Activated CD8-positive, alpha-beta memory T cell treated with anti-CD3 and anti-CD28 coated beads, Interleukin-2, amount 50 U/mL, for 1 hour (primary cell): Measurements from ENCODE around the gene IQSEC1.

Experiments used
- DNase-seq: peaks from one replicate; pipeline ENCODE4 v3.0.0-alpha.2; 2020; ENCODE audit errors: extremely low read depth

Gene IQSEC1

DNA sequence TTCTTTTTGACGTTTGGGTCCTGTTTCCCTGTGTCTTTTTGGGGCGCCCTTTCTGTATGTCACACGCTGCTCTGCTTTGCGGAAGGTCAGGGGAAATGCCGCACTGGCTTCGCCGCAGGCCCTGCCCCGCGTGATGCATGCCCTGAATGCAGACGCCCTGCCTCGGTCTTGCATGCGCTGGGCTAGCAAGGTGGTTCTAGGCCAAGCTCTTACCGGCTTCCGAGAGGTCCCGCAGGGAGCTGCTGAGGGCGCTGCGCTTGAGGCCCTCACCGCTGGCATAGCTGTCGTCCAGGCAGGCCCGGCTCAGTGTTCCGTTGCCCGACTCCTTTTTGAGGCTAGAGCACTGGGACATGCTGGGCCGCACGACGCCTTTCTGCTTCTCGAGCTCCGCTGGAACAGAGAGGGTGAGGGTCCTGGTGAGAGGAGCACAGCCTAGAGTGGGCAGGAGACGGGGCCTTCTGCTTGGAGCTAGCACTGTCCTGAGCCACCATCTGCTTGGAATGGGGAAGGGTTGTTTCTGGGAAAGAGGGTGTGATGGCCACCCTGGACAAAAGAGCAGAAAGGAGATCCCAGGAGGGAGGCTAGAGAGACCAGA, 165.0 kb downstream of the IQSEC1 start:
- no peak for DNase-seq

DNA sequence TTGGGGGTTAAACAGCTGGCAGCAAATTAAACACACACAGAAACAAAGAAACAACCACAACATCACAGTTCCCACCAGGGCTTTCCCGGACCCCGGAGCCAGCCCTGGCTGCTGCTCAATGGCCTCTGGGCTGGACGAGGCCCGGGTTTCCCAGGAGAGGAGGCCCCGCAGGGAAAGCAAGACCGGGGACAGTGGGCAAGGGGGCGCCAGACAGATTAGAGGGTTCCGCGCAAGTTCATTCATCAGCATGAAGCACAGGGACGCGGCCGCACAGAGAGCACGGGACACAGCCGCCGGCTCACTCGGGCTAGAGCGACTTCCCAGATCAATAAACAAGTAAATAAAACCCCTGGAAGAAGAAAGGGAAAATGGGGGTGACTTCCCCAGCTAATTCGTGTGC, 165.5 kb downstream of the IQSEC1 start:
- DNase-seq, result no peak

DNA sequence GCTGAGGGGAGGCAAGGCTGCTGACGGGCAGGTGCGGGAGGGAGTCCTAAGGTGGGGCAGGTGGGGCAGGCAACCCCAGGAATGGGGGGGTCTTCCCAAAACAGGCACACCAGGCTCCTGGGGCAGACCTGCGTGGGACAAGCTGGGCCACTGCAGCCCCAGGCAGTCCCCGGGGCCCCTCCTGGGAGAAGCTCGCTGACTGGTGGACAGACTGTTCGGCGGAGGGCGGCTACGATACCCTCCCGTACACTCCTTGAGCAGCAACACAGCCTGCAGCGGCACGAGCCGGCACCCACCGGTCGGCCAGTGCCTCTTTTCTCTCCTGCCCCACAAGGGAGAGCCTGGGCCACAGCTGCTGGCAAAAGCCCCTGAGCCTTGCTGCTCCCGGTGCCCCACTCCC, 165.9 kb downstream of the IQSEC1 start:
- DNase-seq, result no peak

DNA sequence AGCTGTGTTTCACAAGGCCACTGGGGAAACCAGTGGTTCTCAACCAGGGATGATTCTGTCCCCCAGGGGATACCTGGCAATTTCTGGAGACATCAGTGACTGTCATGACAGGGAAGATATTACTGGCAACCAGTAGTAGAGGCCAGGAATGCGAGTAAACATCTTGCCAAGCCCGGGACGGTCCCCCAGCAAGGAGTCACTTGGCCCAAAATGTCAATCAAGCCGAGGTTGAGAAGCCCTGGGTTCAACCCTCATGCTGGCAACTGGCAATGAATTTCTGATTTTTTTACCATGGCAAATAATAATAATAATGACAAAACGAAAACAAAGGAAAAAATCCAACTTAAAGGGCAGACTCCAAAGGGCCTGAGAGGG, 166.3 kb downstream of the IQSEC1 start:
- no peak for DNase-seq

DNA sequence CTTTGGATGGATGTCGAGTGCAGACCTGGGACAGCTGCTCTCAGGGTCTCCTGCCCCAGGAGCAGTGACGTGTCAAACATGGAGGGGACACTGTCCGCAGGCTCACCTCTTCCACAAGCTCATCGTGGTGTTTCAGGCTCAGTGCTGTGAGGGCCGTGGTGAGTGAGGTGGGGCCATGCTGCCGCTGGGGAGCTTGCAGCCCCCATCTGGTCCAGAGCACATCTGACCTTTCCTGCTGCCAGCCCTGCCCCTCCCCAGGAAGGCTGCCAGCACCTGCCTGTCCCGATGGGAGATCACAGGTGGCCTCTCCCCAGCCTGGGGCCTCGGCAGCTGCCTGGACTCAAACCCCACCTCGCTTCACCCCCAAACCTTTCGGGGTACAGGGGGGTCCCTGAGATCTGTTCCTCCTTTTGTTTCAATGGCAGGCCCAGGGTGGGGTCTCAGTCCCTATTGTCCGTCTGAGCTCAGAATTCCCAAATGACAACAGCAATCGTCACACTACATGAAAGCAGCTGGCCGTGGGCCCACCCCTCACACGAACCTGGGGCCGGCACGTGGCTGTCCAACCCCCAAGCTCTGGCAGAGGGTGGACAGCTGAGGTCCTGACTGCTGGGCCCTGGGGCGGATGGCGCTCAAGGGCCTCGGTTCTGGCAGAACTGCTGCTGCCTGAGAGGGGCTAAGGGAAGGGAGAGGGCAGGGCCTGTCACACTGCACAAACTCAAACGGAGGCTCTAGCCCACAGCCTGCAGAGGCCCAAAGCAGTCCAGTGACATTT, 166.9 kb downstream of the IQSEC1 start:
- DNase-seq, result no peak

DNA sequence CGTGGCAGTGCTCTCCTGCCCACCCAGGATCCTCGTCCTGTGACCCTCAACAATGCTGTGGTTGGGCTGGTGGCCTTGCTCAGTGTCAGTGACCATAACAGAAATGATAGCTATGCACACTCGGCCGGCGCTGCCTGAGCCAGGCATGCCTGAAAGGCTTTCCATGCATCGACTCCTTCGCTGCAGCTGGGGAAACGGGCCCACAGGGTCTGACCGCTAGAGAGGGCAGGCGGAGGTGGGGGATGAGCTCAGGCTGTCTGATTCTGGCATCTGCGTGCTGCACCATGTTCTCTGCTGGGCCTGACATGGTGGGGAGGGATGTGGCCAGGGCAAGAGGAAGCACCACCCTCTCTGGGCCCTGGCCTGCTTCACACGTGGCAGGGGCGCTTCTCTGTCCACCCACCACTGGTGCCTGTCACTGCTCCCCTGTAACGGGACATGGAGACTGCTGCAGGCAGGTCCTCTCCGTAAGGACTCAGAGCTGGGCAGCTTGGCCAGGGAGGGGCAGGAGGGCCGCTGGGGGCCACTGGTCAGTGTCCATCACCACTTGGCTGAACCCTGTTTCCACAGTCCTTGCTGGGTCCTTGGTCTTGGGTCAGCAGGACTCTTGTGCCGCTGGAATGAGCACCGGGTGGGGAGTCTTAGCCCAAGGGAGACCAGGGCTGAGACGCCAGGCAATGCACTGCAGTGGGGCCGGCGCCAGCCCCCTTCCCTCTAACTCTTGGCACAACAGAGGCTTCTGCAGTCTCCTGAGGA, 167.7 kb downstream of the IQSEC1 start:
- DNase-seq, result no peak

DNA sequence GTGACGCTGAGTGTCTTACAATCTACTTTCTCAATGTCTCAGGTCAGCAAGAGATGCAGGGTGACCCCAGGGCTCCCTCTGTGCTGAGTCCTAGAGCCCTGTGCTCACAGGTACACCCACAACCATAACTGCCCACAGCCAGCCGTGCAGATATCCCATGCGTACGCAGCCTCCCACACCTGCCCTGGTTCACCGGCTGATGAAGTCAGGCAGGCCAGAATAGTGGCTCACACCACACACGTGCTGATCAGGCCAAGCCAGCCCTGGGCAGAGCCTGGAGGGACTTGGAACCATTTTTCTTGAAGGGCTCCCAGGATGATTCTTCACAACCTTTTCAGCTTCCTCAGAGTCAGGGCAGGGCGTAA, 168.3 kb downstream of the IQSEC1 start:
- DNase-seq, result no peak

DNA sequence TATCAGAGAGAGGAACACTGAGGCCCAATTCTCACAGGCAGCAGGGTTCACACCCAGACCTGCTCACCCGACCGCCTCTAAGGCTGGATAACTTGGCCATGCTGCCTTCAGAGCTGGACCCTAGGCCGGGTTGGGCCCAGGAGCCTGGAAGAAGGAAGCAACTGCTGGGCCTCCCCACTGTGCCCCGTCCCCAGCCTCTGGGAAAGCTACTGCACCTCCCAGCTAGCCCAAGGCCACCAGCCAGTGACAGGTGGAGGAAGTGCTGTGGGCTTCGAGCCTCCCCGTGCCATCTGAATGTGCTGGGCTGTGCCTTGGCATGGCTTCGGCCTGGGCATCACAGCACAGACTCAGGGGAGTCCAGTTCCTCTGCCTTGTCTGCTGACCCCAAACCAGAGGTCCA, 169.3 kb downstream of the IQSEC1 start:
- DNase-seq, result no peak

DNA sequence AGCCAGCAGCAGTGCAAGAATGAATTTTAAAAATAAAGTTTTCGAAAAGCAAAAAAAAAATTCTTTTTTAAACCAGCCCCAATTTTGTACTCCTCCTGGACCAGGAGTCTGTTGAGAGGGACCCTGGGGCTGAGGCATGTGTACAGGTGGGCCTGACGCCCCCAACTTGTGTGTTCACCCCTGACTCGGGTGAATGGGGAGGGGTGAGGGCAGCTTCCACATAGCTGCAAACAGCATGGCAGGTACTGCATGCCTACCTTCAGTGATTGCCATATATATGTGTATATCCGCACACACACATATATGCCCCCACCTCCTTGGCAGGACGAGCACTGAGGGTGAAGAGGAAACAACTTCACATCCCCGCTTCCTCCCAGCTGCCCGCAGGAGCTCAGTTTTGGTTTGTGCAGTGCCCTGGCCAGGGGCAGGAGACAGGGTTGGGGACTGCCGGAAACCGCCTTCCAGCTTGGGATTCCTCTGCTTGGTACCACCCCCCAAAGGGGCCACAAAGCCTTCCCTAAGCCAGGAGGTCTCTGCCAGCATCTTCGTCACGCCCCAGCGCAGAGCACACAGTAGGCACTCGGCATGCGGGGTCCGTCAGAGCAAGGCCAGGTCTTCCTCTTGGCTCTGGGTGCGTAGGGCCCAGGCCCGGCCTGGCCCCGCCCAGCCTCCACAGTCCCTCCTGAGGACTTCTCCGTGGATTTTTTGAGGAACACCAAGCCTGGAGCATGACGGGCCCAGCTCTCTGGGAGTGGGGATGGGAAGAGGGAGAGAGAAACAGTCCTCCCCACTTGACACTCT, 170.0 kb downstream of the IQSEC1 start:
- no peak for DNase-seq

DNA sequence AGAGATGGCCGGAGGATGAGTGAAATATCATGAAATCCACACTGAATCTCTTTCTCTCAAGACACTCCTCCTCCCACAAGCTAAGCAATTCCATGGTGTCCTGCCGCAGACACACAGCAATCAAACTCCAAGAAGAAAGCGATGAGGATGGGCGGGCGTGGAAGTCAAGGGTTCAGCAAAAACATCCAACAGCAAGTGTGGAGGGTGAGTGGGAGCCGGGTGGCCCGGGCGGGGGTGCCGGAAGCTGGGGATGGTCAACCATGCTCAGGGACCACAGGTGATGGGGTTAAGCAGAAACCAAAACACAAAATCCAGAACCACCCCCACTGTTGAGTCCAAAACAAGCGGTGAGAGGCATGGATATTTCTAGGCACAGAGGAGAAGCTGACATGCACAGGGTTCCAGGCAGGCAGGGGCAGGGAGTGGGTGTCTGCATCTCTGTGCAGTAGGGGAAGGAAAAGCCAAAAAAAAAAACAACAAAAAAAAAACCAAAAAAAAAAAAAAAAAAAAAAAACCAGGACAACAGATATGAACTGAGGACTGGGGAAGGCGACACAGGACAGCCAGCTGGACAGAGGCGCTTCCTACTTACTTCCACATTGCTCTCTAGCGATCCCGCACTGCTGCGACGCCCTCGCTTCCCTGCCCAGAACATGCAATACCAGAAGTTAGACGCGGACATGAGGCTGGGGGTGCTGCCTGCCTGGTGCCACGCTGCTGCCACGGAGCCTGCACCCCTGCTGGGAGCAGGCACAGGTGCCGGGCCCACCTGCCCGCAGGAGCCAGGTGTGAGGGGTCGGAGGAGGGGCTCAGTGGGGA, 170.8 kb downstream of the IQSEC1 start:
- DNase-seq, result no peak

DNA sequence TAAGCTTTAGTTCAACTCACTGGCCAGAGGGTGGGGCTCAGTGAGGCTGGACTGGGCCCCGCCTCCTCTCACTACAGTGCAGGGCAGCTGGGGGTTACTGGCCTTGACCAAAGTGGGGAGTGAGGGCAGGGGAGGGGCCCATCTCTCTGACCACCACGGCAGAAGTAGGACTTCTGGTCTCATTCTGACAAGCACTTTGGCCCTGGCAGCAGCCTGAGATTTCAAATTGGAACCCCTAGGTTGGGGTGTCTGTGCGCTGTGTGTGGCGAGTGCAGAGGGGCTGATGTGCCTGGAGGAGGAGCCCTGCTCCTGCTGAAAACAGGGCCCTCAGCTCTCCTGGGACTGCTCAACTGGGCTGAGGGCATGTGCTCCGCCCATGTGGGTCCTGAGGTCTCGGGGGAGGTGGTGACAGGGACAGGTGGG, 171.6 kb downstream of the IQSEC1 start:
- DNase-seq, result no peak

DNA sequence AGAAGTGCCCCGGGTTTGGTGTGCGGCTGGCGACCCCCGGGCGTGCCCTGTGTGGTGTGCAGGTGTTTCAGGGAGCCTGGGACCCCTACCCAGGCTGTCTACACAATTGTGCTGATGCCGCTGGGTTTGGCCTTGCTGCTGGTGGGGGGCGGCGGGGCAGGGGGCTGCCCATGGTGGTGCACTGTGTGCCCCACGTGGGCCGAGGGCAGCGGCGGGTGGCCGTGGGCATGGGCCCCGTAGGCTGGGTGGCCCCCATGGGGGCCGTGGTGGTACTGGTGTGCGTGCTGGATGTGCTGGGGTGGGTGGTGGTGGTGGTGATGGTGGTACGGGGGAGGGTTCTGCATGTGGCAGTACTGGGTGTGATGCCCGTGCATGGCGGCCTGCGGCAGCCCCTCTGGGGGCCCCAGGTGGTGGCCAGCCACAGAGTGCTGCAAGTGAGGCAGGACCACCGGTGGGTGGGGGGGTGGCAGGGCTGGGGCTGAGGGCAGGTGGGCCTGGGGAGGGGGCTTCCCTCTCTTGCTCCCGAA, 172.3 kb downstream of the IQSEC1 start:
- DNase-seq, result no peak

DNA sequence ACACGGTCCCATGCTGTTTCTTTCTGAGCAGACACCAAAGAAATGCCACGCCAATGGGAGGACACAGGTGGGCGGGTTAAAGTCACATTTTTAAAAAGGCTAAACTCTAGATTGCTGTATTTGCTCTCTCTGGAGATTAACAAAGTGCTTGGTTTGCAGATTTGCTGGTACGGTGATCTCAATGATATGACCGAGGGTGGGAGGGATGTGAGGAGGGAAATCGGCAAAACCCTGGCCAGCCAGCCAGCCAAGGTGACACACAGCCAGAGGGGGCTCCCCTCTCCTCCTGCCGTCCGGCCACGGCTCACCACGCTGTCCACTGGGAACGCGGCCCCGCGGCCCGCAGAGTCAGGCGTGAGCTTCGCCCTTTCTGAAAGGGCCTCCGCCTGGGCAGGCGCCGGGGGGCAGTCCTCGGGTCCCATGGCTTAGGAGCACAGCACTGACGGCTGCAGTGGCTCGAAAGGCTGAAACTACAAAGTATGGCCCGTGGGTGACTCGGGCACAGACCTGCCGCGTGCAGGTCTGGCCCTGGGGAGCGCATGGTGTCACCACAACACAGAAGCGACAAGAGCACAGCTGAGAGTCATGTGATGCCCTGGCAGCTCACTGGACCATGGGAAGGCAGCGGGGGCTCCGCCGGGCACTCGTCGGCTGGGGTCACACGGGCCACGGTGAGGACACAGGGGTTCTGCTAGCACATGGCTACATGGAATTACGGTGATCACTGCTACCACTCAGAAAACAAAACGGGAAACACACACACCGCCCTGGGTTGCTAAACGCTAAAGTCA, 174.1 kb downstream of the IQSEC1 start:
- no peak for DNase-seq

DNA sequence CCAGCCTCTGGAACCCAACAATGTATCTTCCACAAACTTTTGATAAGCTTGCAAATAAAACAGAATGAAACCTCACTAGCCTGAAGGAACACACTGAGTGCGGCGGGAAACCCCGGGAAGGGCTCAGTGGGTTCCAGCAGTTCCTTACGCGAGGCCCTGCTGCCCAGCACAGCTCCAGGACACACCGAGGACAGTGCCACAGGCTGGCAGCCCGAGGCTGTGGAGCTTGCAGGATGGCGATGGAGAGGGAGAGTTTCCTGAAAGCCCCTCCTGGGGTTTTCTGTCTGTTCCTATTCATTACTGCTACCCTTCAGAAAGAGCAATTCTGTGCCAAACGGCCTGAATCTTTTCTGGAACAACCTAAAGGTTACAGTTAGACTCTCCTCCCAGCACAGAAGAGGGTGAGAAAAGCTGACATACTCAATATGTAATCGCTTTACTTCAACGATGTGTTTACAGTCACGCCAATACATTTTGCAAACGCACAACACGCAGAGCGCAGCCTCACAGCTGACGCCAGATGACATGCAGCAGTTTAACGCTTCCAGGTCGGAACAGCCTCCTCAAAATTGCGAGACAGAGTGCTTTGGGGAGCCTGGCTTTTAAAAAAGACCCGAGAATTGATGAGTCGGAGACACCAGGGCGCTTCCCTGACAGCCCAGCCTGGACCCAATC, 174.8 kb downstream of the IQSEC1 start:
- no peak for DNase-seq

DNA sequence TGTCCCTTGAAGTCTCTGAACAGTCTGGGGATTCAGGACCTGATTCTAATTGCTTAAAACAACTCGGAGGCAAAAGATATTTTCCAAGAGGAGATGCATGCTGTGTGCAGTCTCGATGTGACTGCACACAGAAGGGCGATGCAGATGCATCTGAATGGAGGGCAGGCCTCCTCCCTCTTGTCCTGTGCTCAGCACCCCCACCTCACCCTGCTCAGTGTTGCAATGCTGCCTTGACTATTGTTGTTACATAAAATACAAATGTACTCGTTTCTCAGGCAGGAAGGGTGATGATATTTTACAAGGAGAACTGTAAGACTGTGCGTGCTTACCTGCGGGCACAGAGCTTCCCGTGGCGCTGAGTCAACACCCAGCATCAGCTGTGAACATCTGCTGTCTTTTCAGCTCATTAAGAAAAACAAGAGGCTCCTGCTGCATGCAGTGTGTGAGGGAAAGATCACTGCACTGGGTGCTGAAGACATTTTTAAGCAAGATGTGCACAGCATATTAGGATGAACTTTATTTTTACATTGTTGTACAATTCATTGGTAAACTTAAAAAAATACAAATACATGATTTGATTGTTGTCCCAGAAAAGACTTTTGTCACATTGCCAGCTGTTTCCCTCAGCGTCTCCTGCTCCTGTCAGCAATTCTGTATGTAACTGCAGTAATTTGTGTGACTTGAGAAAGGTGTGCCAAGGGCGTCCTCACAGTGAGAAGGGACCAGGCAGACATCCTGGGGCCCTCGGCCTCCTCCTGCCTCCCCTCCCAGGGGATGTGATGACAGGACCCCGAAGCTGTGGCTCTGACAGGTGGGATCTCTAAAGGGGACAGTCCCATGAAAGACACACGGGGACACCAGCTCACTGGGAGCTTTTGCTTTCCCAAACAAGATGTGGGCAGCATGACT, 175.6 kb downstream of the IQSEC1 start:
- DNase-seq, result no peak

DNA sequence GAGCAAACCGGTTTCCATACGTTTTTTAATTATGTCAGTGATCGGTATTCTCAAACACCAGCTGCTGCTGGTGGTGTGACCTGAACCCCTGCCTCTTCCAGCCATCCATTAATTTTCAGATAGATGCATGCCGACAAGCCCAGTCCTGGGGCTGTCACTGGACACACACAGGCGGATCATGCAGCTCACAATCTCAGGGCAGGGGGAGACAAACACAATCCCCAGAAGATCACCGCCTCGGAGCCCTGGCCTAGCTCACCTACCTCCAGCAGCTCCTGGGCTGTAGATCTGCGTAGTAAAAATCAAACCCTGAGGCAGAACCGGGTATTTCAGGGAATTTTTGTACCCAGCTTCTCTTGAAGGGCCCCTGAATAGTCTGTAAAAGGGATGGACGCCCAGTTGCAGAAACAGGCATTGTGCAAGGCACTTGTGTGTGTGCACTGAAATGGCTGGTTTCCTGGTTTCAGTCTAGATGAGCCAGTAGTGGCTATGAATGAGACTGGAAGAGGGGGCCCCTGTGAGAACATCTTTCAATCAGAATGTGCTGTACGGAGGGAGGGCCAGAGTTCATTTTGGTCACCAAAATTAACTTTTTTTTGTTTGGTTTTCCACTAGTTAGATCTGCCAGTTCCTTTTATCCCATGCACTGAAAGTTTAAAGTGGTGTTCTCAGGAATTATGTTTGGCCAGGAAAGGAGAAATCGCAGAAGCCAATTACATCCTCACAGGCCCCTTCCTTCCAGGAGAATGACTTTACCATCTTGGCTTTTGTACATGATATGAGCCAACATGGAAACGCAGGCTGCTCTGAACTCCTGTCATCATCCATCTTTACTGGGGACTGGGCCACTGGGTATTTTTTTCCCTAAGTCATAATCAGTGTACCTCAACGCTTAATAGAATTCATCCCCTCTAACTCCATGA, 176.9 kb downstream of the IQSEC1 start:
- no peak for DNase-seq

DNA sequence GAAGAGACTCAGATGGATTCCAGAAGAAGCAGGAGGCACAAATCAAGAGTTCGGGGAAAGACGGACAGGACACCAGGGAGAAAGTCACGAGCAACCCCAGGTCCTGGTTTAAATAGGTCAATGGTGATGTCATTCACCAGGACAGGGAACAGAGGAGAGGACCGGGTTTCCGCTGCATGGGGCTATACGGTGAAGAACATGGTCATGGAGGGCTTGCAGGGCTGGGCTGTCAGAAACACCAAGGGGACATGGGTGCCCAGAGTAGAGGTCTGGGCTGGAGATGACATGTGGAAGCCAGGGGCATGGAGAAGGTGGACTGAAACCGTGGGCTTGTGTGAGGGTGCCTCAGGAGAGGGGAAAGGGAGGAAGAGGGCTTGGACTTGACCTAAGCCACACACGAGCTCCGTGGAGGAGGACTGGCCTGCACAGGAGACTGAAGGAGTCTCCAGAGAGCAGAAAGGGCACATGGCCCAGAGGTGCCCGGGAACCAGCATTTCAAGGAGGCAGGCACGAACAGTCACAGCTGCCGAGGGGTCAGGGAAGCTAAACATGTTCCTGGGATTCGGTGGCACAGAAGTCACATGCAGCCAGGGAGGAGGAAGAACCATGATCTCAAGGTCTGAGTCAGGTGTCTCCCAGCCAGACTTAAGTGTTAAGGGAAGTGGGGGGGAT, 177.7 kb downstream of the IQSEC1 start:
- DNase-seq, result no peak
